Measurements from ENCODE around the gene RBBP7.

DNA sequence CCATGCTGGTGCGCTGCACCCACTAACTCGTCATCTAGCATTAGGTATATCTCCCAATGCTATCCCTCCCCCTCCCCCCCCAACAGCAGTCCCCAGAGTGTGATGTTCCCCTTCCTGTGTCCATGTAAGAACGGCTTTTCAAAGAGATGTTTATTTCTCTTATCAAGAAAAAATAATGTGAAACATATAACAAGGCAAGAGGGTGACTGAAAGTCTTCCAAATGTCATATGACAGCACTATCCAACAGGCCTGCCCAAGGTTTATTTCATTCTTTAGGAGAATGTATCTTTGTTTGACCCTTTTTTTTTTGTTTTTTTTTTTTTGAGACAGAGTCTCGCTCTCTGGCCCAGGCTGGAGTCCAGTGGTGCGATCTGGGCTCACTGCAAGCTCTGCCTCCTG is 46.4 kb upstream of the RBBP7 start:
- TF ChIP-seq CTCF (IDR thresholded peaks at IDR 0.05) (no peak), POLR2A (IDR thresholded peaks at IDR 0.05) (no peak)
